Neural progenitor cell (in vitro differentiated cells): ENCODE measurements around the gene MRPL16.

ENCODE experiments used
- EZH2 ChIP-seq: fragments of 200-600 bp; sonication (generic); IDR thresholded peaks from 2 replicates; pipeline ENCODE4 v1.6.1; 2017; ENCODE audit warnings: antibody characterized with exemption, mild to moderate bottlenecking, moderate library complexity
- EZH2phosphoT487 ChIP-seq: fragments of 200-600 bp; sonication (generic); IDR thresholded peaks from 2 replicates; pipeline ENCODE4 v1.6.1; 2017; ENCODE audit warnings: antibody characterized with exemption
- TF ChIP-seq, protein P1 (sequence below): fragments of 200-600 bp; sonication (generic); IDR thresholded peaks from 2 replicates; pipeline ENCODE4 v1.5.1; 2017; ENCODE audit warnings: antibody characterized with exemption, mild to moderate bottlenecking

DNA sequence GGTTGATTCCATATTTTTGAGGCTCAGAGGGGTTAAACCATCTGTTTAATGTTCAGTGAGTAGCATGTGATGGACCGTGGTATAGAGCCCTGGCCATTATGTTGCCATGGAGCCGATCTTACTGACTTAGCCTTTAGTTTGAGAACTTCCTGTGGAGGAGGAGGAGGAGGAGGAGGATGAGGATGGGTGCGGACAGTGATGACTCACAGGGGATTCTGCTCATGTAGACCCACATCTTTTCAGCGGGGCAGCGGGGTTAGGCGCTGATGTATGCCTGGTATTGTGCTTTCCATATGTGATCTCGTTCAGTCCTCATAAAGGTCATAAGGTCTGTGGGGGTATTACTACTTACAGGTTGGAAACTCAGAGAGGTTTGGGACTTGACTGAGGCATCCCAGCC is 41.5 kb downstream of the MRPL16 start:
- TF ChIP-seq EZH2phosphoT487 (no peak), EZH2 (no peak)
- TF ChIP-seq, protein P1, sequence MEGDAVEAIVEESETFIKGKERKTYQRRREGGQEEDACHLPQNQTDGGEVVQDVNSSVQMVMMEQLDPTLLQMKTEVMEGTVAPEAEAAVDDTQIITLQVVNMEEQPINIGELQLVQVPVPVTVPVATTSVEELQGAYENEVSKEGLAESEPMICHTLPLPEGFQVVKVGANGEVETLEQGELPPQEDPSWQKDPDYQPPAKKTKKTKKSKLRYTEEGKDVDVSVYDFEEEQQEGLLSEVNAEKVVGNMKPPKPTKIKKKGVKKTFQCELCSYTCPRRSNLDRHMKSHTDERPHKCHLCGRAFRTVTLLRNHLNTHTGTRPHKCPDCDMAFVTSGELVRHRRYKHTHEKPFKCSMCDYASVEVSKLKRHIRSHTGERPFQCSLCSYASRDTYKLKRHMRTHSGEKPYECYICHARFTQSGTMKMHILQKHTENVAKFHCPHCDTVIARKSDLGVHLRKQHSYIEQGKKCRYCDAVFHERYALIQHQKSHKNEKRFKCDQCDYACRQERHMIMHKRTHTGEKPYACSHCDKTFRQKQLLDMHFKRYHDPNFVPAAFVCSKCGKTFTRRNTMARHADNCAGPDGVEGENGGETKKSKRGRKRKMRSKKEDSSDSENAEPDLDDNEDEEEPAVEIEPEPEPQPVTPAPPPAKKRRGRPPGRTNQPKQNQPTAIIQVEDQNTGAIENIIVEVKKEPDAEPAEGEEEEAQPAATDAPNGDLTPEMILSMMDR, result no peak
